Activated gamma-delta T cell treated with Interleukin-2 at 50 U/mL for 16 hours (primary cell): Measurements from ENCODE around the gene SESTD1.

Source experiments
- DNase-seq: peaks from one replicate; pipeline ENCODE4 v3.0.0-alpha.2; 2020

SESTD1 gene

DNA sequence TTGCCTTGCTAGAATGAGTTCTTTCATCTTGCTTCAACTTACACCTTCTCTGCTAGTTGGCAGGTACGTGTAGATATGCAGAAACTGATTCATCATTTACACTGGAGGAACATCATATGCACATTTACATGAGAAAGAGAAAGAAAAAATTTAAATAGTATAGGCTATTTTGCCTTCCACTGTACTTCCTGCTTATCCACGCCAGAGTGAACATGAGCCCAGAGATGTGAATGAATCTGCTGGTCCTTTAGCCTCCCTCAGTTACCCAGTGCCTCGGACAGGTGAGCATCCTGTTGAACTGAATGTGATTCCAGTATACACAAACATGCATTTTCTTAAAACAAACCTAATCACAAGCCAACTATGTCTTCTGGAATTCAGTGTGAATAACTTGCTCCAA, 83.6 kb downstream of the SESTD1 start:
- no peak for DNase-seq

GRCh38 chr2:179180242-179180641, 84.4 kb downstream of the SESTD1 start:
- DNase-seq: no peak

- DNase-seq: no peak
Observed at GRCh38 chr2:179179719-179180118, 84.9 kb downstream of the SESTD1 start.

GRCh38 chr2:179177694-179178093, 86.9 kb downstream of the SESTD1 start:
- no peak for DNase-seq

DNA sequence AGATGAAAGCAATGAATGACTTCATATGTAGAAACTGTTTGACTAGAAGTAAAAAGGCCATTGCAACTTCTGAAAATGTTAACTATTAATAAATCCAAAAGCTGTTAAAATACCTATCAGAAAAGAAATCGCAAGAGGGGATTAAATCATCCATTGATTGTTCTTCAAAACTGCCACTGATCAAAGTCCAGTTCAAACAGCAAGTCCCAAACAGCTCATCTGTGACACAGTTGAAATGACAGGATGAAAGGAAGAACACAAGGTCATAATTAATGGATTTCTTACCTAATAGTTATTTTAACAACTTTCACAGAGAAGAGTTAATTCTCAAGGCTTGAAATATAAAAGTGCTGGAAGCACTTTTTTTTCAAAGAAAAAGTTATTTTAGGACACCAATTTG, 90.4 kb downstream of the SESTD1 start:
- DNase-seq: no peak

GRCh38 chr2:179172894-179173293, 91.7 kb downstream of the SESTD1 start:
- DNase-seq: no peak

DNA sequence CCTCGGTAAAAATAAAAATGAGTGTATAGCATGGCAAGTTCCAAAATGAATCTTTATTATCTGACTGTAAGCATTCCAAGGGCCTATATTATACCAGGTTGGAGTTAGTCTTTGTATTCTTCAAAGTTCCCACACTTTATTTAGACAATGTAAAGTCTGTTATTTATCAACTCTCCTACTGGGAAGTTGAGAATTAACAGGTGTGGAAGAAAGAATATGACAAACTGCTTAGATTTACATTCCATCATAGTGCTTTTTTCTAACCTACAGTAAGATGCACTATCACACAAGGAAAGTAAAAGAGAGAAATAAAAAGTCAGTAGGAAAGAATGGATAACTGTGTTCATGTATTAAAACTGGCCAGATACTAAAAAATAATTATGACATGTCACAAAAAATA, 93.3 kb downstream of the SESTD1 start:
- no peak for DNase-seq

DNA sequence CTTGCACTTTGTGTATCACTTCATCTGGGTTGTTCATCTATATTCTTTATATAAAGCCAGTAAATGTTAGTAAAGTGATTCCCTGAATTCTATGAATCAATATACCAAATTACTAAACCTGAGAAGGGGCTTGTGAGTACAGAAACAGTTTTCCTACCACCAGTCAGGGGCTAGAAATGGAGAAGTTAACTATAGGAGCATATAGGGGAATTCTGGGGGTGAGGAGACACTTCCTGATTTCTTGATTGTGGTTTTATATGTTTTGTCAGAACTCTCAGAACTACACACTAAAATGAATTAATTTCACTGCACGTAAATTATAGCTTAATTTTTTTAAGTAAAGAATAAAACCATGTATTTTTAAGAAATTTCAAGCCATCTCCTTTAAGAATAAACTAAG, 93.7 kb downstream of the SESTD1 start:
- no peak for DNase-seq

GRCh38 chr2:179165356-179166000, 99.2 kb downstream of the SESTD1 start:
- DNase-seq: no peak

DNA sequence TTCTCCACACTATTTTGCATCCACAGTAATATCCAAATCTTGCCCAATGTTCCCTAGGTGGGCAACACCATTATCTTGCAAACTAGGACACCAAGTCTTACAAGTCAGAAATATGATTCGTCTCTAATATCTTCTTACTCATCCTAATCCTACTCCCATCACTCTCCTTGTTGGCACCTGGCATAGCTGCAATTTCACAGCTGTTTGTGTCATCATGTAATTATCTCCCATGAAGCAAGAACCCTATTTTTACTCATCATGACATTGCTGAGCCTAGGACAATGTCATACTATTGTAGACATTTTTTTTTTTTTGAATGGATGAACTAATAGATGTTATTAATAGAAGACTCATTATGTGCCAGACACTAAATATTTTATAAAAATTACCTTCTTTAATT, 123.4 kb downstream of the SESTD1 start:
- DNase-seq: no peak

GRCh38 chr2:179140571-179140970, 124.1 kb downstream of the SESTD1 start:
- no peak for DNase-seq

GRCh38 chr2:179139506-179139905, 125.1 kb downstream of the SESTD1 start:
- DNase-seq: no peak

- DNase-seq: no peak
Observed at GRCh38 chr2:179137200-179137759, 127.4 kb downstream of the SESTD1 start.

- DNase-seq: no peak
Observed at GRCh38 chr2:179133016-179133415, 131.6 kb downstream of the SESTD1 start.

DNA sequence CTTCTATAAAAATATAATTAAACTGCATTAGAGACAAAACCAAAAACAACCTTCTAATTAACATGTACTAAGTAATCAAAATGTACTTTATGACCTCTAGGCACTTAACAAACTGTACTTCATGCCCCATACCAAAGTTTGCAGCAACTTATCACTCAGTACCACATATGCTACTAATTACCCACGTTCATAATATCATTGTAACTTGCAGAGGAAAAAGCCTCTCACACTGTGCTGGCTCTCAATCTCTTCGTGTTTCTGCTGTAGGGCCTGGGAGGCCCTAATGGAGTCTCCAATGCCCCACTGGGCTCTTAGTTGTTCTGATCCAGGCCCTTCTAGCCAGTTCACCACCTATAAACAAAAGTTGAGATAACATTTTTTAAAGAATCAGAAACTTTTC, 132.6 kb downstream of the SESTD1 start:
- DNase-seq: no peak

- DNase-seq: no peak
Observed at GRCh38 chr2:179130560-179130959, 134.1 kb downstream of the SESTD1 start.

GRCh38 chr2:179129574-179130238, 134.9 kb downstream of the SESTD1 start:
- no peak for DNase-seq

DNA sequence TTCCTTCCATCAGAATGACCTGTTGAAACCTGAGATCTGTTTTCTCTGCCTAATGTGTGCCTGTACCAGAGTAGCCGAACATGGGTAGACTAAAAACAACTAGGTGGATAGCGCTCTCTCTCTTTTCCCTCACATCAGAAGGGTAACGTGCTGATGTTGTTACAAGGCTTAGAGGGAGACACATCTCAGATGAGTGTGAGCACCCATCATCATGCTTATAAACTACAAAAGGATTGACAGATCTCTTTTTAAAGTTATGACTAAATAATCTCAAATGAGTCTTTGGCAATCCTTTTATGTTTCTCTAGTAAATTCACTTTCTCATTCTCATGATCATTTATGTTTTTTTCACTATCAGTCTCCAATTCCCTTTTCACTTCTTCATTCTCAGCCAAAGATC, 139.2 kb downstream of the SESTD1 start:
- no peak for DNase-seq

GRCh38 chr2:179124282-179124681, 140.3 kb downstream of the SESTD1 start:
- DNase-seq: no peak

- DNase-seq: no peak
Observed at GRCh38 chr2:179123272-179123662, 141.4 kb downstream of the SESTD1 start.

DNA sequence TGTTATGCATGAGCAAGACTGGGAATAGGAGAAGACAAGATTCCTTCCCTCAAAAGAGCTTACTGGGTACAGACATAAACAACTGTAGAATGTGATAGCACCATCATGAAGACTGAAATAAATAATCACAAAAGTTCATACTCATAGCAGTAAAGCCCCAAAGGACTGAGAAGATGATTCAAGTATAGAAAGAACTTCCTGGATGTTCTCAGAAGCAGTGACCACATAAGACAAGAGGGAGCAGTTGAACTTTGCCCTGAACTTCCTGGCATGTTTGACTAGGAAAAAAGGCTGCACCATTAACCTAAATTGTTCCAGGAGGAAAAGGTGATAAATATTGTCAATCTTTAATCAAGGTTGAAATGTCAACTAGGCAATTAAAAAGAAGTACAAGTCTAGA, 156.9 kb downstream of the SESTD1 start:
- no peak for DNase-seq

DNA sequence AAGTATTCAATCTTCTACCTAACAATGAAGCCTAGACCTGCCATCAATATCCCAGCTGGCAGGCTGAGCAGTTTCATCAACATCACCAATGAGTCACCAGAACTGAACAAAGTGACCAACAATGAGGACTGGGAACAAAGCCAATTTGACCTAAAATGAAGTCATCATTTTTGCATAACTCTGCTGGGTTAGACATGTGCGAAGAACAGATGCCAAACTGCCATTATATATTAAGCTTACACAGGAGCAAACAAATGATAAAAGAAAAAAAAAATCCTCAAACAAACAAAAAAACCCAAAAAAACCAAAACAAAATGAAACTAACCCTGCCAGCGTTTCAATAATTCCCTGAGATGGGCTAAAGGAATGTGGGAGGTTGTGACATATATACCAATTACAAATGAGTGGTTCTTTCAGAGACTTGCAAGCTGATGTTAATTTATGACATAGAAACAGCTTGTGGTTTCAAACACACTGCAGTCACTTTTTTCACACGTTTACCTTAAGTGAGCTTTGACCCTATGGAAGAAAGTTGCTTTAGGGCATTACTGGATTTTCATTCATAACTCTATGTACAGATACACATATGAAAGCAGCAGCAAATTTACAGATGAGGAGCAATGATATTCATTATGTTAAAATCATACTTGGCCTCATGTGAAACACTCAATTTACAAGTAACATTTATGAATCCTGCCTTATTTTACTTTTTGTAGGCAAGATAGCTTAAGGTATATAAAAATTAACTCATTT, 157.8 kb downstream of the SESTD1 start:
- no peak for DNase-seq

GRCh38 chr2:179106342-179106675, 158.3 kb downstream of the SESTD1 start:
- no peak for DNase-seq

DNA sequence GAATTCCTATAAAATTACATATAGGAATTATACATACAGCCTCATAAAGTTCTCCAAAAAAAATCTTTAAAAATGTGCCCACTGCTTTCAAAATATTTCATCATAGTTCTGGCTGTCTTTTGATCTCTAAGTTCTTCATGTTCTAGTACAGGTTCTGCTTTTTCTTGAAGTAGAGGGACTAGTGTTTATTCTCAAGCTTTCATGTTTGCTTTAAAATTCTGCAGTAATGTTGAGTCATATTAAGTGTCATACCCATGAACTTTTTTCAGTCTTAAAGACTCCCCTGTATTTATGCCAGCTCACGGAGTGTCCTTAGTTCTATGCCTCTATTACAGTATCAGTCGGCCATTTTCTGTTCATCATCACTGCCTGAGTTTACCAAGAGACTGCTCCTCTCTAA, 159.9 kb downstream of the SESTD1 start:
- no peak for DNase-seq
